Glutamatergic neuron (in vitro differentiated cells): Measurements from ENCODE around the gene HMCN1. TPM values are rescaled to one million over a fixed set of nuclear protein-coding genes. Genes with fewer than 3 reads are reported as not detected.

Experiments
- DNase-seq: peaks from one replicate; pipeline ENCODE4 v3.0.0; 2022
- H3K27ac Mint-ChIP-seq: one replicate; pipeline ENCODE4 v1.8.0; 2020; ENCODE audit warnings: mild to moderate bottlenecking, mixed read lengths, inconsistent platforms; ENCODE audit not compliant: unreplicated experiment
- H3K27me3 Mint-ChIP-seq: one replicate; pipeline ENCODE4 v1.8.0; 2020; ENCODE audit warnings: mild to moderate bottlenecking, moderate library complexity, mixed read lengths, inconsistent platforms; ENCODE audit not compliant: unreplicated experiment
- H3K36me3 Mint-ChIP-seq: one replicate; pipeline ENCODE4 v1.8.0; 2020; ENCODE audit warnings: mild to moderate bottlenecking, mixed read lengths, inconsistent platforms; ENCODE audit not compliant: unreplicated experiment
- H3K4me1 Mint-ChIP-seq: one replicate; pipeline ENCODE4 v1.8.0; 2020; ENCODE audit warnings: mild to moderate bottlenecking, low read depth, mixed read lengths, inconsistent platforms; ENCODE audit not compliant: unreplicated experiment
- H3K4me3 Mint-ChIP-seq: one replicate; pipeline ENCODE4 v1.8.0; 2020; ENCODE audit warnings: mild to moderate bottlenecking, mixed read lengths, inconsistent platforms; ENCODE audit not compliant: unreplicated experiment
- H3K9me3 Mint-ChIP-seq: one replicate; pipeline ENCODE4 v1.8.0; 2020; ENCODE audit warnings: mild to moderate bottlenecking, moderate library complexity, mixed read lengths, inconsistent platforms; ENCODE audit not compliant: unreplicated experiment
- total RNA-seq: library from RNA; stranded (reverse); fragmentation: NEBNext Ultra II Directional; extraction: Animal tissue kit (Norgen Biotek cat#: 25700); gene quantifications from one replicate; pipeline ENCODE4 v1.2.1, GENCODE V29; 2021; ENCODE audit not compliant: unreplicated experiment
- TF ChIP-seq, protein P1 (sequence below): fragments of 200-600 bp; sonication (generic); IDR thresholded peaks from one replicate; pipeline ENCODE4 v1.5.0; 2021; ENCODE audit not compliant: partially characterized antibody, unreplicated experiment

Gene HMCN1
- total RNA-seq, 1 donor from 2014 or later, result 0.93 TPM

DNA sequence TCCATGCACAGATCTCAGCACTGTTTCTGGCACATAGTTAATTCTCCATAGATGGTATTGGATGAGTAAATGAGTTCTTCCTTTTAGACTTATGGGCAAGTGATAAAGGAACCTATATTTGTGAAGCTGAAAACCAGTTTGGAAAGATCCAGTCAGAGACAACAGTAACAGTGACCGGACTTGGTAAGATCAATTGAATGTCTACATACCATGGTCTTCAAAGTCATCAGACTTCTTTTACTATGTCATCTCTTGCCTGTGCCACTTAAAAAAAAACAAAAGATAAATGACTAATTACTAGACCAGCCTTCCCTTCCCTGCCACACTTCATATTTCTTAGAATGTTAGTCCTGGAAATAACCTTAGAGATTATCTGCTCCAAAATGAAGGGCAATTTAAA, 246.7 kb downstream of the HMCN1 start:
- H3K36me3 Mint-ChIP-seq, result no peaks in the 10 kb centered on the region
- TF ChIP-seq, protein P1, sequence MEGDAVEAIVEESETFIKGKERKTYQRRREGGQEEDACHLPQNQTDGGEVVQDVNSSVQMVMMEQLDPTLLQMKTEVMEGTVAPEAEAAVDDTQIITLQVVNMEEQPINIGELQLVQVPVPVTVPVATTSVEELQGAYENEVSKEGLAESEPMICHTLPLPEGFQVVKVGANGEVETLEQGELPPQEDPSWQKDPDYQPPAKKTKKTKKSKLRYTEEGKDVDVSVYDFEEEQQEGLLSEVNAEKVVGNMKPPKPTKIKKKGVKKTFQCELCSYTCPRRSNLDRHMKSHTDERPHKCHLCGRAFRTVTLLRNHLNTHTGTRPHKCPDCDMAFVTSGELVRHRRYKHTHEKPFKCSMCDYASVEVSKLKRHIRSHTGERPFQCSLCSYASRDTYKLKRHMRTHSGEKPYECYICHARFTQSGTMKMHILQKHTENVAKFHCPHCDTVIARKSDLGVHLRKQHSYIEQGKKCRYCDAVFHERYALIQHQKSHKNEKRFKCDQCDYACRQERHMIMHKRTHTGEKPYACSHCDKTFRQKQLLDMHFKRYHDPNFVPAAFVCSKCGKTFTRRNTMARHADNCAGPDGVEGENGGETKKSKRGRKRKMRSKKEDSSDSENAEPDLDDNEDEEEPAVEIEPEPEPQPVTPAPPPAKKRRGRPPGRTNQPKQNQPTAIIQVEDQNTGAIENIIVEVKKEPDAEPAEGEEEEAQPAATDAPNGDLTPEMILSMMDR, result no peak
- H3K4me3 Mint-ChIP-seq, result no peak overlapping the region
- no peaks in the 10 kb centered on the region for H3K9me3 Mint-ChIP-seq
- no peaks in the 10 kb centered on the region for H3K27me3 Mint-ChIP-seq
- H3K27ac Mint-ChIP-seq, result no peak overlapping the region
- DNase-seq, result no peak
- peaks cover 7% of the 10 kb centered on the region for H3K4me1 Mint-ChIP-seq

DNA sequence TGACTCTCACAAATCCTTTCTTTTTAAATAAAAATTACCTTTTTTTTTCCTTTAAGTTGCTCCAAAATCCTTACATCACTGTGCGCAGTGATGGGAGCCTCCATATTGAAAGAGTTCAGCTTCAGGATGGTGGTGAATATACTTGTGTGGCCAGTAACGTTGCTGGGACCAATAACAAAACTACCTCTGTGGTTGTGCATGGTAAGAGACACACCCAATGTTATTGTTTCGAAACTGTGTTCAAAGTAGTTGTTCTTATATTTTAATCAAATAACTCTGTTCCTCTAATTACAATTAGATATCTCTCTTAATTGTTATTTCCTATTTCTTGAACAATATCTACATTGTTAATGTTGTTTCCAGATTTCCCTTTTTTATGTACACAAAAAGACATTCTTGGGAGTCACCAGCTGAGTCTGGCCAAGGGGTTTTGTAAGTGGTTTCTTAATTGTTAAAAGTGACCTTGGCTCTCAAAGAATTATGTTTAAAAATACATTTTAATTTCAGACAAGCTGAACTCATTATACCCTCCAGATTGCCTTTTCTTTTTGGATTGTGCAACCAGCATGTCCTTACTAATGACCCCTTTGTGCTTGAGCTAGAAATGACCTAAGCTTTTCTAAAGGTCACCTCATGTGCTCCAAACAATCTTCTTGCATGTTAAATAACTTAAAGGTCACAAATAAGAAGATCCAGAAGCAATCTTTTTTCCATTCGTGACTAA, 250.1 kb downstream of the HMCN1 start:
- Mint-ChIP-seq H3K27me3 (peaks cover 4% of the 10 kb centered on the region), H3K4me3 (no peak overlapping the region), H3K27ac (no peak overlapping the region), H3K4me1 (no peaks in the 10 kb centered on the region), H3K9me3 (no peaks in the 10 kb centered on the region), H3K36me3 (no peaks in the 10 kb centered on the region)
- no peak for DNase-seq
- TF ChIP-seq, protein P1, result no peak

DNA sequence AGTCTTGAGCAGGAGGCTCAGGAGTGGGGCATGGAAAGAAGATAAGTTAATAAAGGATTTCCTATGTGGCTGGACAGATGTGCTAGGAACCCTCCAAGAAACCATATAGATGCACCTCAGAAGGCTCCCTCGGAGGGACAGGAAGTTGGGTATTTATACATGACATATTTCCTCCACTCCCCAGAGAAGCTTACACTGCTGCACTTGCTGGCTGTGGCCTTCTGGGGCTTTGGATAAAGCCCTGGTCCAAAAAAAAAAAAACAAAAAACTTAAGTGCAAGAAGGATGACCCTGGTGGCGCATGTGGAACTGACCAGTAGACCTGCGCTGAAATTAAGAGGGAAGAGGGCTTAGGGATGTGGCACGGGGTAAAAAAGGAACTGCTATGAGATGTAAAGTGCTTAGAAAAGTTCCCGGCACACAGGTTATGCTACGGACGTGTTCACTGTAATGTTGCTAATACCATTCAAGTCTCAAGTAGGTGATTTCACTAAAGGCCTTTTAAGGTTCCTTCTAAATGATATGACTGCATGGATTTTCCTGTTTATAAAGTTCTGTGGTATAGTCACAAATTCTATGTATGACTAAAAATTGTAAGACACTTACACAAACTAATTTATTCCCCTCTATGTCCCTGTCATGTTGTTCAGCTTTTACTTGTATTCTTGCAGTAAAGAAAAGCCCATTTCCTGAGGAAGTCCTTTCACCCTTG, 253.6 kb downstream of the HMCN1 start:
- Mint-ChIP-seq H3K4me1 (no peaks in the 10 kb centered on the region), H3K4me3 (no peak overlapping the region), H3K36me3 (no peaks in the 10 kb centered on the region), H3K27me3 (peaks cover 4% of the 10 kb centered on the region), H3K27ac (no peak overlapping the region), H3K9me3 (no peaks in the 10 kb centered on the region)
- no peak for DNase-seq
- TF ChIP-seq, protein P1, result no peak

DNA sequence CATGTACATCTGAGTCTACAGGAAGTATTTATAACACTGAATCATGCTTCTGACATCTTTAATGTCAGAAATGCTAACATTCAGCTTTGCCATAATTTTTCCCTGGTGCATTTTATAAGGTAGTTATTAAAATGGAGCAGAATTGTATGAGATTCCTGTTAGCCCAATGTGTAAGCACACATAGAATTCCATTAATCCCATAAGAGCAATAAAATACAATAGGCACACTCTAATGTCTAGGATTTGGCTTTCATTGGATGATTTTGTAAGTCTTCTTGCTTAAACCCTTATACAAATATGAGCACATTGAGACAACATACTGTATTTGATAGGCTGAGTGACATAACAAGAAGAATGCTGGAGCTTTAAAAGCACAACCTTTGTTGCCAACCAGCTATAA, 256.4 kb downstream of the HMCN1 start:
- Mint-ChIP-seq H3K36me3 (no peaks in the 10 kb centered on the region), H3K27ac (no peak overlapping the region), H3K4me3 (no peak overlapping the region), H3K27me3 (peaks cover 4% of the 10 kb centered on the region), H3K4me1 (no peaks in the 10 kb centered on the region), H3K9me3 (no peaks in the 10 kb centered on the region)
- TF ChIP-seq, protein P1, result no peak
- no peak for DNase-seq

DNA sequence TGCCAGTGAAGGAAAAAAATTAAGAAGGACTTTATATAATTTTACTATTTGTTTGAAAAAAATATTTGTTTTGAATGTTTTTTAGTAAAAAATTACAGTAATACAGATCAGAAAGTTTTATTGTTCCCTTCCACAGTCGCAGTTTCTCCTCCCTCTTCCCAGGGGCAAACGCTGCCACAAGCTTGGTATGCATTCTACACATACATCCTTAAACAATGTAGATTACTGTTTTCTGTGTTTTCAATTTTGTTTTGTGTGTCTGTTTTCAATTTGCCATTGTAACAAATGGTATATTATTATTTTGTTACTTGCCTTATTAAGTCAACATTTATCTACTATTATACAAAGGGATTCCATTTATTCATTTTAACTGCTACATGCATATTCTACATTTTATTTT, 257.1 kb downstream of the HMCN1 start:
- H3K4me1 Mint-ChIP-seq, result no peaks in the 10 kb centered on the region
- peaks cover 4% of the 10 kb centered on the region for H3K27me3 Mint-ChIP-seq
- H3K36me3 Mint-ChIP-seq, result no peaks in the 10 kb centered on the region
- H3K4me3 Mint-ChIP-seq, result no peak overlapping the region
- DNase-seq, result no peak
- H3K9me3 Mint-ChIP-seq, result no peaks in the 10 kb centered on the region
- H3K27ac Mint-ChIP-seq, result no peak overlapping the region
- TF ChIP-seq, protein P1, result no peak
